HEK293T (cell line): ENCODE data around the gene SLC41A3.

ENCODE experiments used
- FOXK2 ChIP-seq: fragments of 450-650 bp; IDR thresholded peaks from 2 replicates; pipeline ENCODE4 v1.6.1; 2016; ENCODE audit warnings: mild to moderate bottlenecking
- HDGF ChIP-seq: fragments of 450-650 bp; IDR thresholded peaks from 2 replicates; pipeline ENCODE4 v1.6.1; 2017; ENCODE audit warnings: antibody characterized with exemption, borderline replicate concordance
- TARDBP ChIP-seq: fragments of 450-650 bp; IDR thresholded peaks from 2 replicates; pipeline ENCODE4 v1.6.1; 2016
- ZNF384 ChIP-seq: fragments of 450-650 bp; IDR thresholded peaks from 2 replicates; pipeline ENCODE4 v1.6.1; 2016

GRCh38 chr3:126104742-126105605, 21.1 kb upstream of the SLC41A3 start:
- TF ChIP-seq FOXK2 (no peak), ZNF384 (no peak), HDGF (no peak), TARDBP (no peak)
